GM12865 (cell line): ENCODE data around the gene ZNF516.

Experiments
- DNase-seq: peaks from one replicate; pipeline ENCODE4 v3.0.0; 2010; ENCODE audit warnings: low read depth
- H3K4me3 ChIP-seq: 2 replicates; pipeline ENCODE4 v1.5.1; 2011; ENCODE audit warnings: mild to moderate bottlenecking, low read depth, low read length, control low read depth
- TF ChIP-seq, protein P1 (sequence below): IDR thresholded peaks from 2 replicates; pipeline ENCODE4 v1.5.1; 2011; ENCODE audit warnings: low read length, control low read depth, low read depth, inconsistent platforms; ENCODE audit not compliant: insufficient read depth; ENCODE audit errors: missing control alignments

ZNF516 gene

DNA sequence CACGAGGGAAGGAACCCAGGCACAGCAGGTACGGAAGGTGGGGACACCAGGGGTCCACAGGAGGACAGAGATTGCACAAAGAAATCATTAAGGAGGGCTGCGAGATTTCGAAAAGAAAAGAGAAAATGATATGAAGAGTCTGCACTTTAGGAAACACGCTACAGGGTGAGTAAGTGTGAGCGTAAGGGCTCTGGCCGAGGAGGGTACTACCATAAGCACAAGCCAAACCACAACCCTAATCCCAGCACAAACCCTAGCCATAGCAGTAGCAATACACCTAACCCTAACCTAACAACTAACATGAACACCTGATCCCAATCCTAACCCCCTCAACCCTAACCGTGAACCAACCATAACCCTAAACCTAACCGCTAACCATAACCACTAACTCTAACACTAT is 104.0 kb downstream of the ZNF516 start:
- DNase-seq = no peak
- H3K4me3 ChIP-seq = no peak overlapping the region
- TF ChIP-seq, protein P1, sequence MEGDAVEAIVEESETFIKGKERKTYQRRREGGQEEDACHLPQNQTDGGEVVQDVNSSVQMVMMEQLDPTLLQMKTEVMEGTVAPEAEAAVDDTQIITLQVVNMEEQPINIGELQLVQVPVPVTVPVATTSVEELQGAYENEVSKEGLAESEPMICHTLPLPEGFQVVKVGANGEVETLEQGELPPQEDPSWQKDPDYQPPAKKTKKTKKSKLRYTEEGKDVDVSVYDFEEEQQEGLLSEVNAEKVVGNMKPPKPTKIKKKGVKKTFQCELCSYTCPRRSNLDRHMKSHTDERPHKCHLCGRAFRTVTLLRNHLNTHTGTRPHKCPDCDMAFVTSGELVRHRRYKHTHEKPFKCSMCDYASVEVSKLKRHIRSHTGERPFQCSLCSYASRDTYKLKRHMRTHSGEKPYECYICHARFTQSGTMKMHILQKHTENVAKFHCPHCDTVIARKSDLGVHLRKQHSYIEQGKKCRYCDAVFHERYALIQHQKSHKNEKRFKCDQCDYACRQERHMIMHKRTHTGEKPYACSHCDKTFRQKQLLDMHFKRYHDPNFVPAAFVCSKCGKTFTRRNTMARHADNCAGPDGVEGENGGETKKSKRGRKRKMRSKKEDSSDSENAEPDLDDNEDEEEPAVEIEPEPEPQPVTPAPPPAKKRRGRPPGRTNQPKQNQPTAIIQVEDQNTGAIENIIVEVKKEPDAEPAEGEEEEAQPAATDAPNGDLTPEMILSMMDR = no peak

DNA sequence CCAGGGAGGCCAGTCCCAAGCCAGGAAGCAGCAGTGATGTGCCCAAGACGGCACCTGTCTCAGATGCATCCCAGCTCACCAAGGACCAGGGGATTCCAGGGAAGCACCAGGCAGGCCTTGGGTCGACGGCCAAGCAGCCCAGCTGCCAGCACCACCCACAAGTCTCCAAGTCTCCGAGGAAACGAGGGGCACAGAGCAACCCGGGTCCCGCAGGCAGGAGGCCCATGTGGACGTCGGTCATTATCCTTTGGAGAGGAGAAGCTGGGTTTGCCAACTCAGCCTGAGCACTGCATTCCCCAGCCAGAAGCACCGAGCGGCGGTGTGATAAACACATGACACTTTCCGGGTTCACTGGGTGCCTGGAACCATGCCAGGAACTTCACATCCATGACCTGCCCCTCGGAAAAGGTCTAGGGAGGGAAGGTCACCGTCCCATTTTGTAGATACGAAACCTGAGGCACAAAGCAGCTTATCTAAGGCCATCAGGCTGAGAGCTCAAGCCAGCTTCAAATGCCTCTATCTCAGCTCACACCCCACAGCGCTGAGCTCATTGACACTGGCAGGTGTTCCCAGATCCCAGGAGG is 104.5 kb downstream of the ZNF516 start:
- no peak for DNase-seq
- H3K4me3 ChIP-seq = no peak overlapping the region
- TF ChIP-seq, protein P1 = no peak

DNA sequence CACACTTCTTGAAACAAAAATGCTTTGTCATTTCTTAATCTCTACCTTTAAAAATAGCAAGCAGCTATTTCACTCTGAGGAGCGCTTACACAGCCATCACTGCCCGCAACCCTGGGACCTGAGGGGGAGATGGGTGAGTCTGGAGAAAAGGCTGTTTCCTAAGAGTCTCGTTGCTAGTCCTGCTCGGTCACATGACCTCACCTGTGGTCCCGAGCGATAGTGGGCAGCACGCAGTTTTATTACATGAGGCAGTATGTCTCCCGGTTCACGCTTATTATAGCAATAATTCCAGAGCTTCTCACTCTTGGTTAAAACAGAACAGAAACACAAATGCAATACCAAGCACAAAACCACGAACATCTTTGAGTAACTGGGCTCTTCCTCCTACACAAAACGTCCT is 105.3 kb downstream of the ZNF516 start:
- H3K4me3 ChIP-seq = no peak overlapping the region
- DNase-seq = no peak
- TF ChIP-seq, protein P1 = no peak

DNA sequence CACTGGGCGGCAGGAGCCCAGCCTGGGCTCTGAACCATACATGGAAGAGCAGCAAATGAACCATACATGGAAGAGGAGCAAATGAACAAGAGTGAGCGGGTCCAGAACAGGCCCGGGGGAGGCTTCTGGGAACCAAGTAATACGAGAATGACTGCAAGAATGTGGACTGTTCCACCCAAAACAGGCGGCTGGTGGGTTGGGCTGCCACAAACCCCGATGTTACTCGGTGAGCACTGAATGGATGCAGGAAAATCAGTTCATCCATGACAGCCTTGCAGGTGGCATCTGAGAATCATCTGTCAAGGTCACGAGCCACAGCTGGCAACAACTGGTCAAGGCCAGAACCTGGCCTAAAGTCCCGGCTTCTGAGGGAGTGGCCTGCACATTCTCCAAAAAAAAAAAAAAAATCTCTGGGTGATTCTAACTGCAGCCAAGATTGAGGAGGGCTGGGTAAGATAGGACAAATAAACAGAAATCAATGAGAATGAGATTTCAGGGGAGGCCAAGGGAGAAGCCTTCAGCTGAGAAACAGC is 106.1 kb downstream of the ZNF516 start:
- TF ChIP-seq, protein P1 = no peak
- DNase-seq = no peak
- no peak overlapping the region for H3K4me3 ChIP-seq

DNA sequence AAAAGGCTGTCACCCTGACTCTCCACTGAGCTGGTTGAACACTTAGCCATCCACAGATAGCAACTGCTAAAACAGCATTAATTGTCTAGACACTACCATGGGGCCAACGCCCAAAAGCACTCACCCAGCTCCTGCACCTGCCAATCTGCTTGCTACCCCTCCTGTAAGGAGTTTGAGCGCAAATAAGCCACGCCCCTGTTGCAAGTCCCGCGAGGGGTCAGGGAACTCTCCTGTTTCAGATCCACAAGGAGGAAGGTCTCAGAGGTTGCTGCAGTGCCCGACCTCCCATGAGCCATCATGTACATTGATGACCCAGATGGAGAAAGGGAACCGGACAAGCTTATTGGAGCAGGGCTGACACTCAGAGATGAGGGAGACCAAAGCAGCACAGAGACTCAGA is 106.8 kb downstream of the ZNF516 start:
- no peak for DNase-seq
- no peak overlapping the region for H3K4me3 ChIP-seq
- TF ChIP-seq, protein P1 = no peak

DNA sequence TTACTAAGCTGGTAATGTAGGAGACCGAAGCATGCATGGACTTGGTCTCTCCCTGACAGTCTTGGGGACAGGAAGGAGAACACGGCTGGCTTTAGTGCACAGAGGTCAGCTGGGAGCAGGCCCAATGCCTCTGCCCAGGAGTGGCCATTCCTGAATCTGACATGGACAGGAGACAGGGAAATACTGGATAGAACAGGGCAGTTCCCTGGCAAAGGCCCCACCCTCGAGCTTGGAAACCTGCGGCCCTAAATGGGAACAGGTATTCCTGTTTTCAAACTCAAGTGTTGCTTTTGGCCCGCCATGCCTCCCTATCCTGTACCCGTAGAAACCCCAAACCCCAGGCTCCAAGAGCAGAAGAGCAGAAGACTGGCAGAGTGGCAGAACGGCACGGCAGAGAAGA is 107.4 kb downstream of the ZNF516 start:
- H3K4me3 ChIP-seq = no peak overlapping the region
- no peak for DNase-seq
- TF ChIP-seq, protein P1 = no peak

DNA sequence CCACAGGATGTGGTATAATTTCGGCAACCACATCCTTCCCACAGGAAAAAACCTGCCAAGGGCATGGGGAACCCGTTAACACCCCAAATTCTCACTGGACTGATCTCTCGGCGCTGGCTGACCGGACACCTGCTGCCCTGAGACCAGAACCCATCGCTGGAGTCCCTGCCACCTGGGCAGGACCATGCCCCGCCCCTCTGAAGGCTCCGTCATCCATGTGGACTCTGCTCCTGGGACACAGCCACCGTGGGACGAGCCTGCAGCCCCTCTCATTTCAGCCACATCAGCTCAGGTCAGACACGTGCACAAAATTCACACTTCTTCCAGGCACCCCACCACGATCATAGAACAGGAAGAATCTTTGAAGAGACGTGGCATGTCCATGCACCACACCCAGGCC is 108.2 kb downstream of the ZNF516 start:
- H3K4me3 ChIP-seq = no peak overlapping the region
- TF ChIP-seq, protein P1 = no peak
- no peak for DNase-seq
